Loucy (cell line): Measurements from ENCODE around the gene TNFSF8.
A peak's percentile ranks its signal among the peaks of the same experiment; 100 is the strongest.

Experiments
- H2AFZ ChIP-seq: fragments of 200-600 bp; sonication (generic); 2 replicates; pipeline ENCODE4 v1.6.0; 2016; ENCODE audit warnings: antibody characterized with exemption, mild to moderate bottlenecking, low read length, moderate library complexity
- H3F3A ChIP-seq: fragments of 200-600 bp; 2 replicates; pipeline ENCODE4 v1.6.0; 2016; ENCODE audit warnings: antibody characterized with exemption, low read depth, mild to moderate bottlenecking
- H3K27me3 ChIP-seq: fragments of 200-600 bp; sonication (generic); 2 replicates; pipeline ENCODE4 v1.6.1; 2014; ENCODE audit warnings: low read length, mild to moderate bottlenecking; ENCODE audit not compliant: insufficient read depth, poor library complexity, severe bottlenecking
- H3K36me3 ChIP-seq: fragments of 200-600 bp; sonication (generic); 2 replicates; pipeline ENCODE4 v1.6.1; 2016; ENCODE audit warnings: low read length; ENCODE audit not compliant: insufficient read depth
- H3K4me1 ChIP-seq: fragments of 200-600 bp; sonication (generic); 2 replicates; pipeline ENCODE4 v1.5.1; 2014; ENCODE audit warnings: low read length, mild to moderate bottlenecking; ENCODE audit not compliant: insufficient read depth, poor library complexity, severe bottlenecking
- H3K4me2 ChIP-seq: fragments of 200-600 bp; sonication (generic); 2 replicates; pipeline ENCODE4 v1.6.0; 2014; ENCODE audit warnings: antibody characterized with exemption, low read length, low read depth, mild to moderate bottlenecking; ENCODE audit not compliant: poor library complexity, severe bottlenecking
- H3K4me3 ChIP-seq: fragments of 200-600 bp; sonication (generic); 2 replicates; pipeline ENCODE4 v1.5.1; 2014; ENCODE audit warnings: low read length, mild to moderate bottlenecking, mixed read lengths; ENCODE audit not compliant: poor library complexity, severe bottlenecking
- H3K79me2 ChIP-seq: fragments of 200-600 bp; sonication (generic); 2 replicates; pipeline ENCODE4 v1.6.1; 2014; ENCODE audit warnings: low read length; ENCODE audit not compliant: insufficient read depth
- H3K9ac ChIP-seq: fragments of 200-600 bp; sonication (generic); 2 replicates; pipeline ENCODE4 v1.6.0; 2014; ENCODE audit warnings: mild to moderate bottlenecking, low read depth, low read length, moderate library complexity; ENCODE audit not compliant: poor library complexity, severe bottlenecking
- H3K9me2 ChIP-seq: fragments of 200-600 bp; sonication (generic); replicated peaks from 2 replicates; pipeline ENCODE4 v1.6.1; 2016; ENCODE audit warnings: low read depth, low read length, mixed read lengths
- H3K9me3 ChIP-seq: fragments of 200-600 bp; sonication (generic); 2 replicates; pipeline ENCODE4 v1.6.1; 2014; ENCODE audit warnings: mild to moderate bottlenecking, antibody characterized with exemption, low read length, low read depth; ENCODE audit not compliant: insufficient read depth
- H4K20me1 ChIP-seq: fragments of 200-600 bp; sonication (generic); 2 replicates; pipeline ENCODE4 v1.6.0; 2014; ENCODE audit warnings: antibody characterized with exemption, low read length, mild to moderate bottlenecking; ENCODE audit not compliant: insufficient read depth, poor library complexity, severe bottlenecking
- EZH2phosphoT487 ChIP-seq: fragments of 200-600 bp; IDR thresholded peaks from 2 replicates; pipeline ENCODE4 v1.6.1; 2018; ENCODE audit warnings: antibody characterized with exemption, mild to moderate bottlenecking, moderate library complexity, borderline replicate concordance
- TF ChIP-seq, protein P1 (sequence below): fragments of 200-600 bp; sonication (generic); conservative IDR thresholded peaks from 2 replicates; pipeline ENCODE4 v1.5.1; 2014; ENCODE audit warnings: mild to moderate bottlenecking, antibody characterized with exemption, low read length

TNFSF8 gene

DNA sequence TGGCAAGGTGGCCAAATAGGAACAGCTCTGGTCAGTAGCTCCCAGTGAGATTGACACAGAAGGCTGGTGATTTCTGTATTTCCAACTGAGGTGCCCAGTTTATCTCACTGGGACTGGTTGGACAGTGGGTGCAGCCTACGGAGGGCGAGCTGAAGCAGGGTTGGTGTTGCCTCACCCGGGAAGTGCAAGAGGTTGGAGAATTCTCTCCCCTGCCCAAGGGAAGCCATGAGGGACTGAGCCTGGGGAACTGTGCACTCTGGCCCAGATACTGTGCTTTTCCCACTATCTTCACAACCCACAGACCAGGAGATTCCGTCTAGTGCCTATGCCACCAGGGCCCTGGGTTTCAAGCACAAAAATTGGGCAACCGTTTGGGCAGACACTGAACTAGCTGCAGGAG is 61.0 kb downstream of the TNFSF8 start:
- Histone ChIP-seq H3K36me3 (no peaks in the 10 kb centered on the region), H3K4me1 (peaks cover 5% of the 10 kb centered on the region), H3K9me2 (no peaks in the 10 kb centered on the region), H3F3A (no peaks in the 10 kb centered on the region), H3K4me2 (no peak overlapping the region), H3K9me3 (peaks cover 3% of the 10 kb centered on the region; the same call in 1 of the 2 replicates), H3K79me2 (no peaks in the 10 kb centered on the region), H3K9ac (no peak overlapping the region), H2AFZ (peak overlapping the region; percentile 57; the same call in 1 of the 2 replicates), H3K27me3 (no peaks in the 10 kb centered on the region), H3K4me3 (no peak overlapping the region), H4K20me1 (no peaks in the 10 kb centered on the region)
- no peak for TF ChIP-seq EZH2phosphoT487
- TF ChIP-seq, protein P1, sequence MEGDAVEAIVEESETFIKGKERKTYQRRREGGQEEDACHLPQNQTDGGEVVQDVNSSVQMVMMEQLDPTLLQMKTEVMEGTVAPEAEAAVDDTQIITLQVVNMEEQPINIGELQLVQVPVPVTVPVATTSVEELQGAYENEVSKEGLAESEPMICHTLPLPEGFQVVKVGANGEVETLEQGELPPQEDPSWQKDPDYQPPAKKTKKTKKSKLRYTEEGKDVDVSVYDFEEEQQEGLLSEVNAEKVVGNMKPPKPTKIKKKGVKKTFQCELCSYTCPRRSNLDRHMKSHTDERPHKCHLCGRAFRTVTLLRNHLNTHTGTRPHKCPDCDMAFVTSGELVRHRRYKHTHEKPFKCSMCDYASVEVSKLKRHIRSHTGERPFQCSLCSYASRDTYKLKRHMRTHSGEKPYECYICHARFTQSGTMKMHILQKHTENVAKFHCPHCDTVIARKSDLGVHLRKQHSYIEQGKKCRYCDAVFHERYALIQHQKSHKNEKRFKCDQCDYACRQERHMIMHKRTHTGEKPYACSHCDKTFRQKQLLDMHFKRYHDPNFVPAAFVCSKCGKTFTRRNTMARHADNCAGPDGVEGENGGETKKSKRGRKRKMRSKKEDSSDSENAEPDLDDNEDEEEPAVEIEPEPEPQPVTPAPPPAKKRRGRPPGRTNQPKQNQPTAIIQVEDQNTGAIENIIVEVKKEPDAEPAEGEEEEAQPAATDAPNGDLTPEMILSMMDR: no peak

DNA sequence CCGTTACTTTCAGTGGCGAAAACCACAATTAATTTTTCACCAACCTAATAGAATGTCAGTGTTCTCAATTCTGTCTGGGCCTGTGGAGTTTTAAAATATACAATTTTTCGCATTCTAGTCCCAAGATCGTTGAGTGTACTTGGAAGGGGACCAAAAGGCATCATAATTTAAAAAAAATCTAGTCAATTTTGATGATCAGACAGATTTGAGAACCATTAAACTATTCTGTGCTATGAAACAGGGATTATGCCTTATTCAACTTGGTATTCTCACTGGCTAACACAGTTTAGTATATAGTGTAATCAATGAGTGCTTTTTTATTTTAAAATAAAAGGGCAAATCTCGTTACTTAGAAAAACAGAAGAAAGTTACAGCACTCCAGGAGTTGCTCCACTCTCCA is 63.1 kb downstream of the TNFSF8 start:
- H3K4me3 ChIP-seq: no peak overlapping the region
- H3F3A ChIP-seq: no peaks in the 10 kb centered on the region
- H3K36me3 ChIP-seq: no peaks in the 10 kb centered on the region
- H3K4me2 ChIP-seq: no peak overlapping the region
- H3K9ac ChIP-seq: no peak overlapping the region
- TF ChIP-seq, protein P1: no peak
- no peak for TF ChIP-seq EZH2phosphoT487
- H3K9me2 ChIP-seq: no peaks in the 10 kb centered on the region
- H4K20me1 ChIP-seq: no peaks in the 10 kb centered on the region
- peaks cover 5% of the 10 kb centered on the region for H3K4me1 ChIP-seq
- H3K9me3 ChIP-seq: no peaks in the 10 kb centered on the region
- no peak overlapping the region for H2AFZ ChIP-seq
- H3K79me2 ChIP-seq: no peaks in the 10 kb centered on the region
- no peaks in the 10 kb centered on the region for H3K27me3 ChIP-seq

DNA sequence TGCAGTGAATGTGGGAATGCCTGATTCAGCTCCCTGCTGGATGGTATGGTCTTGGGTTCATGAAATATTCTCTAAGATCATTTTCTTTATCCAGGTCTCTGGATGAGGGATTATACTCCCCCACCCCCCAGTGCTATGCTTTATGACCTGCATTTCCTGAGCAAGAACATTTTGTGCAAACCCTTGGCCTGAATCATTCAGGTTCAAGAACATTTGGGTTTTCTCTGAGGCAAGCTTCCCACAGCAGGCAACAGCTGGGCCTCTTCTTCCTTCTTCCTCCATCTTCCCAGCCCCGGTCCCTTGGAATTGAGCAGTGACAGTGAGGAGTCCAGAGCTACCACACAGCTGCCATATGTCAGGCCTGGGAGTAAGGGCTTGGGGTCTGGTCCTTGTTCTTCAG is 65.9 kb downstream of the TNFSF8 start:
- no peak overlapping the region for H3K4me2 ChIP-seq
- no peak overlapping the region for H3K4me3 ChIP-seq
- H2AFZ ChIP-seq: no peak overlapping the region
- TF ChIP-seq, protein P1: no peak
- no peak for TF ChIP-seq EZH2phosphoT487
- H3K79me2 ChIP-seq: no peaks in the 10 kb centered on the region
- no peaks in the 10 kb centered on the region for H3K4me1 ChIP-seq
- H4K20me1 ChIP-seq: no peaks in the 10 kb centered on the region
- H3K9me2 ChIP-seq: no peaks in the 10 kb centered on the region
- H3K9me3 ChIP-seq: no peaks in the 10 kb centered on the region
- no peaks in the 10 kb centered on the region for H3F3A ChIP-seq
- no peaks in the 10 kb centered on the region for H3K36me3 ChIP-seq
- no peak overlapping the region for H3K9ac ChIP-seq
- no peaks in the 10 kb centered on the region for H3K27me3 ChIP-seq
